Kidney (tissue), 14 donors: Measurements from ENCODE around the gene TRIM9. TPM values are rescaled to one million over a fixed set of nuclear protein-coding genes. Genes with fewer than 3 reads are reported as not detected.

Source experiments
- DNase-seq, 5 donors: peaks; one replicate each; pipeline ENCODE4 v3.0.0-alpha.2; 2013 to 2020
- FAIRE-seq: peaks from 2 replicates; lab custom pipeline; 2012; peaks lifted over from hg19 to GRCh38; lab: Jason Lieb, UNC
- H3K27ac ChIP-seq, 2 donors: one replicate each; pipeline ENCODE4 v1.7.0; 2013; ENCODE audit warnings: low read depth in 2 of 2, low read length in 2 of 2, inconsistent platforms in 1 of 2
- H3K27me3 ChIP-seq: one replicate; pipeline ENCODE4 v1.7.1; 2013; ENCODE audit warnings: low read length, inconsistent platforms; ENCODE audit not compliant: control insufficient read depth, insufficient read depth
- H3K36me3 ChIP-seq, 3 donors: one replicate each; pipeline versions ENCODE4 v1.7.0 to v1.7.1; 2013; ENCODE audit warnings: low read length in 3 of 3, control low read depth in 1 of 3, inconsistent platforms in 1 of 3; ENCODE audit not compliant: insufficient read depth in 3 of 3, control insufficient read depth in 2 of 3
- H3K4me1 ChIP-seq, 3 donors: one replicate each; pipeline versions ENCODE4 v1.7.0 to v1.7.1; 2013; ENCODE audit warnings: low read length in 3 of 3, inconsistent platforms in 1 of 3, low read depth in 1 of 3; ENCODE audit not compliant: control insufficient read depth in 2 of 3, insufficient read depth in 2 of 3
- H3K4me3 ChIP-seq, 3 donors: one replicate each; pipeline versions ENCODE4 v1.7.0 to v1.8.1; 2013; ENCODE audit warnings: low read length in 3 of 3, control low read depth in 1 of 3, inconsistent platforms in 1 of 3
- H3K9ac ChIP-seq, 3 donors: one replicate each; pipeline versions ENCODE4 v1.7.0 to v1.7.1; 2013; ENCODE audit warnings: low read length in 3 of 3, control low read depth in 1 of 3, inconsistent platforms in 1 of 3
- H3K9me3 ChIP-seq, 3 donors: one replicate each; pipeline versions ENCODE4 v1.7.0 to v1.7.1; 2013; ENCODE audit warnings: low read length in 3 of 3, control low read depth in 1 of 3, inconsistent platforms in 1 of 3; ENCODE audit not compliant: control insufficient read depth in 2 of 3, insufficient read depth in 1 of 3
- intact Hi-C: fragments of 100-400 bp; cut with DNase I; formaldehyde crosslinking; loops from one replicate; pipeline ENCODE4 v1.11.1; 2022
- polyA plus RNA-seq: library from polyadenylated mRNA; stranded (reverse); fragments of 350-450 nt; fragmentation: Illumina TruSeq; extraction: RNeasy Lipid Tissue Mini Kit (QIAGEN cat#74804); gene quantifications from one replicate; pipeline ENCODE4 v1.2.3, GENCODE V29; 2014; ENCODE audit warnings: low read depth, low replicate concordance; ENCODE audit not compliant: insufficient read depth
- total RNA-seq: library from RNA; stranded (reverse); fragmentation: NEBNext Ultra II Directional; extraction: Animal tissue kit (Norgen Biotek cat#: 25700); gene quantifications from one replicate; pipeline ENCODE4 v1.2.1, GENCODE V29; 2021
- TF ChIP-seq, protein P1 (sequence below): IDR thresholded peaks from 3 replicates; pipeline ENCODE4 v1.5.1; 2012; ENCODE audit warnings: mild to moderate bottlenecking, moderate library complexity, borderline replicate concordance; ENCODE audit not compliant: insufficient read depth; ENCODE audit errors: extremely low read depth
- donor health status: control.
- donor health status: control.
- donor health status: control.
- donor health status: control.
- donor health status: control.
- donor health status: DM: yes; HTN: yes; CAD: no.
- donor health status: Normal renal cell carcinoma (clear cell type).

Gene TRIM9
- total and polyA plus RNA-seq, 2 donors from 2014 or later = 0.67 to 2.0 TPM

DNA sequence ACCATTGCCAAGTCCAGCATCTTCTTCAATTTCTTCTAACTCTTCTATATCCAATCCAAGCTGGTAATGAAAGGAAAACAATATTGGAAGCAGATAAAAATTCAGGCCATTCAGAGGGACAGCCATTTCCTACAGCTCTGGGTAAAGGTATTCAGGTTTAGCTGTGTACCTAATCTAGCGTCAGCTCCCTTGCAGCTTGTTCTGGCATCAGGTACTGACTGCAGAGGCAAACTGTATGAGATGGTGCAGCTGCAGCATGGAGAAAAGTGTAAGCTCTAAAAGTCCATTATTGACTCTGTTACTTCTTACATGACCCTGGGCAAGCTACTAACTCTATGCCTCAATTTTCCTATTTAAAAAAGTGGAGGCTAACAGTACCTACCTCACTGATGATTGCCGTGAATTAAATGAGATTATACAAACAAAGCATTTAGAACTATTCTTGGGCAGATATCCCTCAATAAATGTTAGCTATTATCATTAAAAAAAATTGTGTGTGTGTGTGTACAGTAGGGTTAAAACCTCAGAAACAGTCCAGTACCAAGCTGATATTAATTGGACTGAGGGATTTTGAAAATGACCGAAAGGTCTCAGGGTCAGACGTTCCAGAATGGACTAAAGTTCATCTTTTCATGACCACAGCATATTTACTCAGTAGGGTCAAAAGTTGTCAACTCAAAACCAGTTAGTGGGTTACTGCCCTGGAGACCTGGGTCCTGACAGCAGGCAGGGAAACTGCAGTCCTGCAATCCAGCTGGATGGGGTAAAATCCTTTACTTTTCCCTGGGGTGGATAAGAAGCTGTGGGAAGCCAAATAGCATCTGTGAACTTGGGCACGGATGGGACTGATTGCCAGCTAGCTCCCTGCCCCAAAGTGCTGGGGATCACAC lies 159.5 kb downstream of the TRIM9 start:
- no peak for DNase-seq
- intact Hi-C loops = no loop called here
- no peak for FAIRE-seq

DNA sequence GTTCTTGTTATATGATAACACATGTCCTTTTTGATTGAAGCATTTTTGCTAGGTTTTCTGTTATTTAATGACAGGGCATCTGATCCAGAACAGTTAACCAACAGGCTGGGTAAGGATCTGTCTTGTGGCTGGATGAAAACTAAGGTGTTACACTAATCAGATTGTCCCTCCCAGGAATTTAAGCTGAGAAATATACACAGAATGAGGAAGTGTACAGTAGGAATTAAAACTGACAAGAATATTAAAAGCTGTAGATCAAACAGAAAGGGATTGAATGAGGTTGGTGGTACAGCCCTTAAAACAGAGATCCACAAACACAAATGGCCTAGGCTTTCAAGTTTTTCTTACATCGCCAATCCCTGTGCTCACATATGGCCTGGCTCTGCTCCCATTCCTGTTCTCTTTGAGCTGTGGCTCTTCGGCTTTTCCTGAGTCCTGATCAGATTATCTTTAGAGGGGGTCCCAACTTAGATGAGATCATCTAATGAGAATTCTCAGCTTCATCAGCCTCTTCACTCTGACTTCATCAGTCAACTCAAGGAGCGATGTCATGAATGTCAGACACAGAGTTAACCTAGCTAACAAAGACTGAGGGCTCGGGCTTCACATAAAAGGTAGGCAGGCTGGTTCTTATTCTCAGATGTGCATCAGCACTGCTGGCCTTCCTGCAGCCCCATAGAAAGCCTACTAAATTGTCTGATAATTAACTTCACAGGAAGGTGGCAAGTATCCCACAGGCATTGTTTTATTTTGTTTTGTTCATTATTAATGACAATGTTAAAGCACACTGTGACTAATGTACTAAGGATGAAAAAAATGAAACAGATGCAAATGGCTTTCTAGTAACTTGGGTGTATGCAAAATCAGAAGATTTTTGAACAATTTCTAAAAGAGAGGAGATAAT lies 162.1 kb downstream of the TRIM9 start:
- no peaks in the 10 kb centered on the region for H3K9me3 ChIP-seq
- no peak overlapping the region for H3K9ac ChIP-seq
- no peaks in the 10 kb centered on the region for H3K27me3 ChIP-seq
- TF ChIP-seq, protein P1, sequence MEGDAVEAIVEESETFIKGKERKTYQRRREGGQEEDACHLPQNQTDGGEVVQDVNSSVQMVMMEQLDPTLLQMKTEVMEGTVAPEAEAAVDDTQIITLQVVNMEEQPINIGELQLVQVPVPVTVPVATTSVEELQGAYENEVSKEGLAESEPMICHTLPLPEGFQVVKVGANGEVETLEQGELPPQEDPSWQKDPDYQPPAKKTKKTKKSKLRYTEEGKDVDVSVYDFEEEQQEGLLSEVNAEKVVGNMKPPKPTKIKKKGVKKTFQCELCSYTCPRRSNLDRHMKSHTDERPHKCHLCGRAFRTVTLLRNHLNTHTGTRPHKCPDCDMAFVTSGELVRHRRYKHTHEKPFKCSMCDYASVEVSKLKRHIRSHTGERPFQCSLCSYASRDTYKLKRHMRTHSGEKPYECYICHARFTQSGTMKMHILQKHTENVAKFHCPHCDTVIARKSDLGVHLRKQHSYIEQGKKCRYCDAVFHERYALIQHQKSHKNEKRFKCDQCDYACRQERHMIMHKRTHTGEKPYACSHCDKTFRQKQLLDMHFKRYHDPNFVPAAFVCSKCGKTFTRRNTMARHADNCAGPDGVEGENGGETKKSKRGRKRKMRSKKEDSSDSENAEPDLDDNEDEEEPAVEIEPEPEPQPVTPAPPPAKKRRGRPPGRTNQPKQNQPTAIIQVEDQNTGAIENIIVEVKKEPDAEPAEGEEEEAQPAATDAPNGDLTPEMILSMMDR = no peak
- intact Hi-C loops = no loop called here
- H3K27ac ChIP-seq = no peak overlapping the region
- H3K36me3 ChIP-seq = peaks cover 0 to 5% (median 4%) of the 10 kb centered on the region in 3 donors
- H3K4me3 ChIP-seq = no peak overlapping the region
- H3K4me1 ChIP-seq = no peaks in the 10 kb centered on the region
- DNase-seq (no peak), FAIRE-seq (no peak)

More for the DNA sequence above, 159.5 kb downstream of the TRIM9 start:
- Histone ChIP-seq H3K4me1 (no peaks in the 10 kb centered on the region), H3K36me3 (peaks cover 0 to 5% (median 4%) of the 10 kb centered on the region in 3 donors), H3K27me3 (no peaks in the 10 kb centered on the region), H3K9ac (no peak overlapping the region), H3K9me3 (no peaks in the 10 kb centered on the region), H3K27ac (no peak overlapping the region), H3K4me3 (no peak overlapping the region)
- TF ChIP-seq, protein P1 = no peak

DNA sequence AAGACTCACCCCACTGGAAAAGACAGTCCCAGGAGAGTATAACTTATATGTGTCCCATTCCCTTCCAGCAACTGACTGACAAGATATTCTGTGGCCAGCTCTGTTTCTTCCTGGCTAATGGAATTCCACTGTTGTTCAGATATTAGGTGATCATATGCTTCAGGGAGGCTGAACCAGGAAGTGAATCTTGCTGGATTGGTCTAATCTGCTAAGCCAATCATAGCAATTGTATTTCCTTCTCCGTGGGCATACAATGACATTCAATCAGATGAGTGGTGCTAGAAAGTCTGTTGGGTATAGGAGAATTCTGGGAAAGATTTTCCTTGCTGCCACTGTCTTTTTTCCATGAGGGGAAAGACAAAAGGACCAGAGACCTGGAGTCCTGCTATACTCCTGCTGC lies 162.7 kb downstream of the TRIM9 start:
- no peak overlapping the region for H3K27ac ChIP-seq
- FAIRE-seq = no peak
- H3K36me3 ChIP-seq = peaks cover 0 to 5% (median 4%) of the 10 kb centered on the region in 3 donors
- no peaks in the 10 kb centered on the region for H3K27me3 ChIP-seq
- TF ChIP-seq, protein P1 = no peak
- no peak overlapping the region for H3K4me3 ChIP-seq
- intact Hi-C loops = no loop called here
- H3K9ac ChIP-seq = no peak overlapping the region
- no peaks in the 10 kb centered on the region for H3K4me1 ChIP-seq
- DNase-seq = no peak
- no peaks in the 10 kb centered on the region for H3K9me3 ChIP-seq
